Fibroblast of mammary gland (primary cell): ENCODE results near the gene DLL3.

Source experiments
- DNase-seq: peaks from one replicate; pipeline ENCODE4 v3.0.0-alpha.2; 2010; ENCODE audit warnings: low read depth
- H3K4me3 ChIP-seq: 2 replicates; pipeline ENCODE4 v1.5.1; 2011; ENCODE audit warnings: low read depth, mild to moderate bottlenecking, low read length, moderate library complexity; ENCODE audit not compliant: control insufficient read depth
- CTCF ChIP-seq: conservative IDR thresholded peaks from 2 replicates; pipeline ENCODE4 v1.5.1; 2011; ENCODE audit warnings: low read depth, low read length, inconsistent platforms; ENCODE audit not compliant: control insufficient read depth, insufficient read depth

Gene DLL3

GRCh38 chr19:39546599-39546998 lies 47.9 kb downstream of the DLL3 start:
- TF ChIP-seq CTCF: no peak
- DNase-seq: no peak

GRCh38 chr19:39550197-39550596 lies 51.5 kb downstream of the DLL3 start:
- TF ChIP-seq CTCF: no peak
- H3K4me3 ChIP-seq: no peak overlapping the region
- DNase-seq: no peak

More at GRCh38 chr19:39546599-39546998, 47.9 kb downstream of the DLL3 start:
- no peak overlapping the region for H3K4me3 ChIP-seq

- no peak for DNase-seq
- H3K4me3 ChIP-seq: no peak overlapping the region
- TF ChIP-seq CTCF: no peak
Observed at GRCh38 chr19:39553082-39553652, 54.4 kb downstream of the DLL3 start.

- TF ChIP-seq CTCF: no peak
- no peak for DNase-seq
- no peak overlapping the region for H3K4me3 ChIP-seq
Observed at GRCh38 chr19:39554701-39555311, 56.1 kb downstream of the DLL3 start.

GRCh38 chr19:39555883-39556282 lies 57.1 kb downstream of the DLL3 start:
- DNase-seq: no peak
- TF ChIP-seq CTCF: no peak
- H3K4me3 ChIP-seq: no peak overlapping the region
